ENCODE data around the gene PRDM8.
"Not testable (repeated sequence)": the region's sequence is repeated elsewhere in the genome, so short reads cannot be mapped to it uniquely, and the experiment has no call there.

The PRDM8 gene

GRCh38 chr4:80196922-80197573 is at the start of gene PRDM8:
PRDM8 (plus strand) TSS chr4:80197503; CDS start chr4:80200081, 2,578 bp downstream.
- DNase-seq (ENCODE audit: low spot score), result peak; percentile 63

GRCh38 chr4:80150387-80151180 is 46.7 kb upstream of the PRDM8 start:
- no peak for DNase-seq (ENCODE audit: low spot score)

GRCh38 chr4:80151981-80152380 is 45.3 kb upstream of the PRDM8 start:
- DNase-seq (ENCODE audit: low spot score), result no peak

GRCh38 chr4:80153874-80154544 is 43.3 kb upstream of the PRDM8 start:
- no peak for DNase-seq (ENCODE audit: low spot score)

- no peak for DNase-seq (ENCODE audit: low spot score)
Measured at GRCh38 chr4:80154545-80154933, 42.8 kb upstream of the PRDM8 start.

- DNase-seq (ENCODE audit: low spot score), result no peak
Measured at GRCh38 chr4:80155316-80155982, 41.9 kb upstream of the PRDM8 start.

GRCh38 chr4:80156410-80156809 is 40.9 kb upstream of the PRDM8 start:
- no peak for DNase-seq (ENCODE audit: low spot score)

GRCh38 chr4:80161413-80162058 is 35.8 kb upstream of the PRDM8 start:
- DNase-seq (ENCODE audit: low spot score), result no peak

- DNase-seq (ENCODE audit: low spot score), result no peak
Measured at GRCh38 chr4:80162418-80162817, 34.9 kb upstream of the PRDM8 start.

- no peak for DNase-seq (ENCODE audit: low spot score)
Measured at GRCh38 chr4:80165855-80166254, 31.4 kb upstream of the PRDM8 start.

GRCh38 chr4:80171251-80171650 is 26.1 kb upstream of the PRDM8 start:
- no peak for DNase-seq (ENCODE audit: low spot score)

GRCh38 chr4:80171656-80172055 is 25.6 kb upstream of the PRDM8 start:
- DNase-seq (ENCODE audit: low spot score), result no peak

- no peak for DNase-seq (ENCODE audit: low spot score)
Measured at GRCh38 chr4:80172203-80172602, 25.1 kb upstream of the PRDM8 start.

- no peak for DNase-seq (ENCODE audit: low spot score)
Measured at GRCh38 chr4:80173401-80173800, 23.9 kb upstream of the PRDM8 start.

GRCh38 chr4:80173841-80174240 is 23.5 kb upstream of the PRDM8 start:
- DNase-seq (ENCODE audit: low spot score), result no peak

- not testable (repeated sequence) for DNase-seq (ENCODE audit: low spot score)
Measured at GRCh38 chr4:80177793-80178192, 19.5 kb upstream of the PRDM8 start.

- DNase-seq (ENCODE audit: low spot score), result no peak
Measured at GRCh38 chr4:80178964-80179363, 18.3 kb upstream of the PRDM8 start.

GRCh38 chr4:80179637-80180161 is 17.6 kb upstream of the PRDM8 start:
- no peak for DNase-seq (ENCODE audit: low spot score)

GRCh38 chr4:80180743-80181142 is 16.6 kb upstream of the PRDM8 start:
- no peak for DNase-seq (ENCODE audit: low spot score)

GRCh38 chr4:80182237-80182866 is 15.0 kb upstream of the PRDM8 start:
- DNase-seq (ENCODE audit: low spot score), result no peak

All from hepatic stellate cell (primary cell).